H1 (cell line): ENCODE results near the gene PARS2. TPM values are rescaled to one million over a fixed set of nuclear protein-coding genes. Genes with fewer than 3 reads are reported as not detected.

Source experiments
- CHD7 ChIP-seq: fragments of 300-600 bp; sonication (generic); IDR thresholded peaks from 2 replicates; pipeline ENCODE4 v1.7.1; 2012; ENCODE audit warnings: low read length, moderate library complexity, mild to moderate bottlenecking, inconsistent platforms; ENCODE audit not compliant: insufficient replicate concordance
- CTCF ChIP-seq, 3 experiments: IDR thresholded peaks; 1 replicate in 2 of 3; 2 replicates in 1 of 3; pipeline versions ENCODE4 v1.5.1 to v1.6.1; 2011; ENCODE audit warnings: low read length in 3 of 3, mild to moderate bottlenecking in 3 of 3, inconsistent platforms in 2 of 3, low read depth in 1 of 3, moderate library complexity in 1 of 3; ENCODE audit not compliant: insufficient read depth in 1 of 3; ENCODE audit errors: control extremely low read depth in 1 of 3
- FOSL1 ChIP-seq: IDR thresholded peaks from 2 replicates; pipeline ENCODE4 v1.6.1; 2011; ENCODE audit warnings: mild to moderate bottlenecking, low read depth, low read length, moderate library complexity; ENCODE audit not compliant: insufficient read depth
- PHF8 ChIP-seq: fragments of 200-600 bp; sonication (generic); conservative IDR thresholded peaks from 2 replicates; pipeline ENCODE4 v1.7.1; 2012; ENCODE audit warnings: low read depth, mild to moderate bottlenecking, inconsistent platforms, low read length, moderate library complexity
- SP2 ChIP-seq: IDR thresholded peaks from 2 replicates; pipeline ENCODE4 v1.6.1; 2012; ENCODE audit warnings: mild to moderate bottlenecking, low read length, inconsistent platforms
- SRF ChIP-seq: IDR thresholded peaks from 2 replicates; pipeline ENCODE4 v1.6.1; 2011; ENCODE audit warnings: mild to moderate bottlenecking, low read depth, low read length, moderate library complexity
- SUZ12 ChIP-seq: fragments of 200-600 bp; sonication (generic); IDR thresholded peaks from 2 replicates; pipeline ENCODE4 v1.6.1; 2012; ENCODE audit warnings: mild to moderate bottlenecking, inconsistent platforms, low read length, moderate library complexity, mixed read lengths
- polyA plus RNA-seq, 7 experiments: library from polyadenylated mRNA; depleted of rRNA in 3 of 7; stranded (reverse) in 5 of 7; unstranded in 2 of 7; fragments of >200 nt in 5 of 7; fragments of 200-250 nt in 2 of 7; gene quantifications; 1 replicate in 5 of 7; 2 replicates in 1 of 7; 4 replicates in 1 of 7; pipeline versions ENCODE4 v1.2.1 to v1.2.3, GENCODE V29; 2011 to 2013; ENCODE audit warnings: missing spikeins in 2 of 7, mixed read lengths in 2 of 7
- total RNA-seq: library from RNA; stranded (reverse); fragmentation: NEBNext Ultra II Directional; extraction: Animal tissue kit (Norgen Biotek cat#: 25700); gene quantifications from 2 replicates; pipeline ENCODE4 v1.2.1, GENCODE V29; 2021

The PARS2 gene
- total and polyA plus RNA-seq, 2 of the 8 experiments (the other 6 are each of a cell fraction or from before 2014, with no cell fraction given), result 8.9 to 10.0 TPM

GRCh38 chr1:54710841-54711240 lies 53.5 kb downstream of the PARS2 start (continued):
- TF ChIP-seq CHD7 (no peak), SUZ12 (no peak), SP2 (no peak), SRF (no peak), PHF8 (no peak), FOSL1 (no peak), CTCF (IDR thresholded peaks at IDR 0.05; ENCODE audit: control extremely low read depth in 1 of 3, insufficient read depth in 1 of 3, low read depth in 1 of 3, low read length in 3 of 3) (no peak)
